ENCODE data around the gene NELFE. TPM values are rescaled to one million over a fixed set of nuclear protein-coding genes. Genes with fewer than 3 reads are reported as not detected.
A peak's percentile ranks its signal among the peaks of the same experiment; 100 is the strongest.

Gene NELFE
- total RNA-seq, 6 experiments from 2014 or later = 9.3 to 33.8 (median 18.3) TPM

DNA sequence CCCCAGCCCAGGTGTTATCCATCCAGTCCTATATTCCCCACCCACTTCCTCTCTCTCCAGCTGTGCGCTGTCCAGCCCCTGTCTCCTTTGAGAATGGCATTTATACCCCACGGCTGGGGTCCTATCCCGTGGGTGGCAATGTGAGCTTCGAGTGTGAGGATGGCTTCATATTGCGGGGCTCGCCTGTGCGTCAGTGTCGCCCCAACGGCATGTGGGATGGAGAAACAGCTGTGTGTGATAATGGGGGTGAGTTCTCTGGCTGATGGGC, 30.2 kb downstream of the NELFE start:
- DNase-seq (no peak), ATAC-seq (peak in 1 of 4 donors; percentile 9)
- Histone ChIP-seq H3K9me3 (no peaks in the 10 kb centered on the region), H3K4me3 (peak overlapping the region; percentile 58 to 88 (median 78)), H3K36me3 (peaks cover 0 to 3% (median 2%) of the 10 kb centered on the region in 4 donors), H3K4me1 (peaks cover 0 to 31% (median 7%) of the 10 kb centered on the region in 4 donors), H3K27me3 (no peaks in the 10 kb centered on the region), H3K27ac (peak overlapping the region; percentile 43 to 88 (median 86))
- TF ChIP-seq CTCF (IDR thresholded peaks at IDR 0.05) = no peak
- WGBS (ENCODE audit: insufficient coverage, low coverage, low lambda C conversion rate, missing lambda C conversion rate) = 61% methylated on average over 7 of the region's 9 CpGs
- intact Hi-C loops (cut with DNase I) = no loop called here

DNA sequence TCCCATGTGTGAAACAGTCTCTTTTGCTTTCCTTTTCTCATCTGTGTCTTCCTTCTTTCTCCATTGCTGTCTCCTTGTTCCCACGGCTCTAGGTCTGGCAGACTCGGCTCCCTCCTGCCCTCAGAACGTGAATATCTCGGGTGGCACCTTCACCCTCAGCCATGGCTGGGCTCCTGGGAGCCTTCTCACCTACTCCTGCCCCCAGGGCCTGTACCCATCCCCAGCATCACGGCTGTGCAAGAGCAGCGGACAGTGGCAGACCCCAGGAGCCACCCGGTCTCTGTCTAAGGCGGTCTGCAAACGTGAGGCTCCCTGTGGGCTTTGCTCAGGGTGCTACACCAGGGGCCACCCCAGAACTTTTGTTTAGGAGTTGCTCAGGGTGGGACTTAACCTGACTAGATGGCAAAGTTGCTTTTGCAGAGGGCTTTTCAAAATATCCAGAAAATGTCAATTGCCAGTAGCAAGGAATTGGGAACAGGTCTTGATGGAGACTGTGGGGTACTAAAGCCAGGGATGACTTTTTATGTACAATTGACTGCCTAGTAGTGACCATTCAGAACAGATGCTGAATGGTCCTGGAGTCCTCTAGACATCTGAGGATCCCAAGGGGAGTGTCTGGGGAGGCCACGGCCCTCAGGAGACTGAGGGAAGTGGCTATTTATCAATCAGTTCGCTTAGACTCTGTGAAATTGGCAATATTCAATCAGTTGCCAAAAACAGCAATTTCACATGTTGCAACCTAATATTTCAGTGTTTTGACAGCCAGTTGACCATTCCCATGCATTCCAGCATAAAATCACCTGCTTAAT, 30.7 kb downstream of the NELFE start:
- whole genome bisulfite sequencing (ENCODE audit: insufficient coverage, low coverage, low lambda C conversion rate, missing lambda C conversion rate) = 17% methylated on average over 7 of the region's 11 CpGs
- DNase-seq = no peak
- TF ChIP-seq POLR2A (IDR thresholded peaks at IDR 0.05) = no peak
- no peaks in the 10 kb centered on the region for H3K36me3 ChIP-seq
- H3K4me3 ChIP-seq = peak overlapping the region; percentile 58 to 88 (median 78)
- peaks cover 0 to 31% (median 7%) of the 10 kb centered on the region in 4 donors for H3K4me1 ChIP-seq
- peak overlapping the region; percentile 86 to 88 (median 87) for H3K27ac ChIP-seq
- peak; percentile 7 to 33 (median 24) for ATAC-seq
- intact Hi-C loops (cut with DNase I) = no loop called here
- no peaks in the 10 kb centered on the region for H3K27me3 ChIP-seq
- H3K9me3 ChIP-seq = no peaks in the 10 kb centered on the region

DNA sequence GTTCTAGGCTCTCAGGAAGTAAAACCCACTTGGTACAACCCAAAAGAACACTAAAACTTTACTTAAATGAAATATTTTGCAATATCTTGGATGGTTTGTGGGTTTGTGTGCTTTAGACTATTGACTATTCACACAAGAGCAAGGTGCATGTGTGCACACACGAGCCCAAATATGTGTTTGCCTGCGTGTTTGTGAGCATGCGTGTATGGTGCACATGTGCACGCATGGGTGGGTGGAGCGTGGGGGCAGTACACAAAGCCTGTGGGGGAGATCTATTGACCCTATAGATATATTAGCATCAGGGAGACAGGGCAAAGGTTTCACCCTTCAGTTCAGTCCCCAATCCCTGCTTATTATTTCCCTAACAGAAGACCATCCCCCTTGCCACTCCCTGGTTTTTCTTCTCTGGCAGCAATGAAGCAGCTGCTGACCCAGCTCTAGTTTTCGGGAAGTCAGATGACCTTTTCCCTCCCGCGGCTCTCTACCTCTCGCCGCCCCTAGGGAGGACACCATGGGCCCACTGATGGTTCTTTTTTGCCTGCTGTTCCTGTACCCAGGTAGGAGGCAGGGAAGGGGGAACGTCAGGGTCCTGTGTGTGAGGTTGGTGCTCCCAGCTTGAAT, 31.4 kb downstream of the NELFE start, which contains the start of gene C2:
C2 (plus strand) TSS at position 476 of the 621 bp plus-strand sequence; CDS start at position 512, 36 bp downstream.
- WGBS (ENCODE audit: insufficient coverage, low coverage, low lambda C conversion rate, missing lambda C conversion rate) = 21% methylated on average over 11 of the region's 11 CpGs
- TF ChIP-seq POLR2A (IDR thresholded peaks at IDR 0.05) = peak; percentile 59
- TF ChIP-seq CTCF (IDR thresholded peaks at IDR 0.05) = no peak
- peak within 1 kb of the TSS; percentile 86 to 88 (median 87) for H3K27ac ChIP-seq
- DNase-seq (peak; percentile 83 to 89 (median 89)), ATAC-seq (peak; percentile 79 to 92 (median 86))
- intact Hi-C loops (cut with DNase I) = no loop called here
- no peaks in the 10 kb centered on the region for H3K27me3 ChIP-seq
- H3K4me3 ChIP-seq = peak within 1 kb of the TSS; percentile 58 to 88 (median 78)
- peaks cover 0 to 31% (median 7%) of the 10 kb centered on the region in 4 donors for H3K4me1 ChIP-seq
- no peaks in the 10 kb centered on the region for H3K36me3 ChIP-seq
- H3K9me3 ChIP-seq = no peaks in the 10 kb centered on the region

GRCh38 chr6:31922942-31923341, 35.8 kb downstream of the NELFE start:
- Histone ChIP-seq H3K4me3 (no peak overlapping the region), H3K4me1 (peaks cover 0 to 7% (median 3%) of the 10 kb centered on the region in 4 donors), H3K9me3 (no peaks in the 10 kb centered on the region), H3K27ac (no peak overlapping the region), H3K27me3 (no peaks in the 10 kb centered on the region), H3K36me3 (no peaks in the 10 kb centered on the region)
- intact Hi-C loops (cut with DNase I) = no loop called here
- peak in 1 of 3 donors; percentile 58 for DNase-seq
- TF ChIP-seq POLR2A (IDR thresholded peaks at IDR 0.05) (no peak), CTCF (IDR thresholded peaks at IDR 0.05) (peak; percentile 12 to 34 (median 30))
- ATAC-seq = peak; percentile 29 to 56 (median 34)
- 5% methylated on average over 5 of the region's 5 CpGs for WGBS (ENCODE audit: insufficient coverage, low coverage, low lambda C conversion rate, missing lambda C conversion rate)

DNA sequence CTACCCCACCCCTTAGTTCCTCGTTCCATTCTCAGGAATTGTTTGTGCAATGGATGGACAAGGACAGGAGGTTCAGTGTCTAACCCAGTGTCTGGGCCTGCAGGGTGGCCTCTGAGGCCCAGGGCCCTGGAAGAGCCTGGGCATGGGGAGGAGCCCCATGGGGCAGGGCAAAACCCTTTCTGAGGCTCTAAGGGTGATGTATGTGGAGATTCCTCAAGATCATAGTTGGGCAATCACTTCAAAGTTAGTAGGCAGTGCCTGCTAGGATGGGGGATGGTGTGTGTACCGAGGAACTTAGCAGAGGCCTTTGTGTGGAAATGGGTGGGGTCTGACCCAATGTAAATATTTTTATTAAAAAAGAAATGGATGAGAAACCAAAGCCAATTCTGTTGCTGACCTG, 38.0 kb downstream of the NELFE start:
- 72% methylated on average over 2 of the region's 2 CpGs for WGBS (ENCODE audit: insufficient coverage, low coverage, low lambda C conversion rate, missing lambda C conversion rate)
- H3K4me3 ChIP-seq = no peak overlapping the region
- H3K36me3 ChIP-seq = no peaks in the 10 kb centered on the region
- intact Hi-C loops (cut with DNase I) = no loop called here
- H3K27ac ChIP-seq = no peak overlapping the region
- ATAC-seq (no peak), DNase-seq (no peak)
- no peaks in the 10 kb centered on the region for H3K9me3 ChIP-seq
- H3K27me3 ChIP-seq = no peaks in the 10 kb centered on the region
- no peaks in the 10 kb centered on the region for H3K4me1 ChIP-seq
- no peak for TF ChIP-seq CTCF (IDR thresholded peaks at IDR 0.05)
- TF ChIP-seq POLR2A (IDR thresholded peaks at IDR 0.05) = no peak

All from right lobe of liver (tissue), 6 donors.